Measurements from ENCODE around the gene SPI1.

SPI1 gene

DNA sequence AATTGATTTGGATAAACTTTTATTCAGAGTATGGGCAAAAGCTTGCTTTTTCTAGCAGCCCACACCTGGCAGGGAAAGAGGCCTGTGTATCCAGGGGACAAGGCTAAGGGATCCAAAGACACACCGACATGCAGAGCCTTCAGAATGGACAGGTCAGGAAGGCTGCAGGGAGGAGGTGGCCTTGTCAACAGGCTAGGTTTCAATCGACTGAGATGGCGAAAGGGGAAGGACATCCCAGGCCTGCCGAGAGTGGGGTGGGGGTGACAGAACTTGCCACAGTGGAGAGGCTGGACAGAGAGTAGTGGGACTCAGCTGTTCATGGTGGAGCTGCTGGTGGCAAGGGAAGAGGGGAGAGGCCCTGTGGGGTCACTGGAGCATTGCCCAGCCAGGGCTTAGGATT, 24.8 kb upstream of the SPI1 start:
- H3K27ac ChIP-seq (ENCODE audit: extremely low read depth, low read depth, low read length), result no peak overlapping the region
- H3K36me3 ChIP-seq (ENCODE audit: control insufficient read depth in 2 of 2, insufficient read depth in 1 of 2, low read length in 2 of 2), result no peaks in the 10 kb centered on the region
- H3K9me3 ChIP-seq (ENCODE audit: control insufficient read depth, insufficient read depth, low read depth, low read length), result no peaks in the 10 kb centered on the region
- H3K4me3 ChIP-seq (ENCODE audit: low read depth, low read length), result no peak overlapping the region
- TF ChIP-seq REPIN1 (tag by site-specific recombination; IDR thresholded peaks at IDR 0.05; ENCODE audit: low read depth), result no peak
- TF ChIP-seq GLIS1 (tag by site-specific recombination; IDR thresholded peaks at IDR 0.05), result peak; percentile 18; the same call in 1 of the 2 replicates
- ChIA-PET POLR2A (no interaction called here), CTCF (interaction anchor here (1.3 to 2.4 kb wide), 2 partner anchors 29 to 30 kb away, joined by 6 to 23 read pairs; no protein-coding TSS in a partner anchor)
- no peaks in the 10 kb centered on the region; the same call in 1 of the 2 replicates for H3K4me1 ChIP-seq (ENCODE audit: control insufficient read depth, insufficient read depth, low read length)

DNA sequence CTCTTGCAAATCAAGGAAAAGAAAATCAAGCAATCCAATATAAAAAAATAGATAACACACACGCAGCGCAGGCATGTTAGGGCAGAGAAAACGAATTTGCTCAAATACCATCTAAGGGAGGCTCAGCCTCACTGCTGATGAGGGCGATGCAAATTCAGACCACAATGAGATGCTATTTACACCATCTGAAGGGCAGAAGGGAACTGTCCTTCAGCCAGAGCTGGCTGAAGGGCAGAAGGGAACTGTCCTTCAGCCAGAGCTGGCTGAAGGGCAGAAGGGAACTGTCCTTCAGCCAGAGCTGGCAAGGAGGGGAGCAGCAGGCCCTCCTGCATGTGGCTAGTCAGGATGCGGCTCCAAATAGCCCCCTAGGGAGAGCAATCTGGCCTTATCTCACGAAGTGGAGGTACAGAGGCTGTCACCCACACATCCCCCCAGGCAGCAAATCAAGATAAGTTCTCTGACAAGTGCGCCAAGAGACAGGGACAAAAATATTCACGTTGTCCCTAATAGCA, 22.5 kb upstream of the SPI1 start:
- POLR2A ChIA-PET, result interaction anchor here (1.0 kb wide), 1 partner anchor 25 kb away, joined by 3 read pairs; the partner anchor contains the start of gene PSMC3
- H3K4me1 ChIP-seq (ENCODE audit: control insufficient read depth, insufficient read depth, low read length), result no peaks in the 10 kb centered on the region; the same call in 1 of the 2 replicates
- H3K27ac ChIP-seq (ENCODE audit: extremely low read depth, low read depth, low read length), result peak overlapping the region; percentile 49; the same call in 1 of the 2 replicates
- no peaks in the 10 kb centered on the region for H3K36me3 ChIP-seq (ENCODE audit: control insufficient read depth in 2 of 2, insufficient read depth in 1 of 2, low read length in 2 of 2)
- H3K9me3 ChIP-seq (ENCODE audit: control insufficient read depth, insufficient read depth, low read depth, low read length), result no peaks in the 10 kb centered on the region
- no peak overlapping the region for H3K4me3 ChIP-seq (ENCODE audit: low read depth, low read length)
- CTCF ChIA-PET, result interaction anchor here (0.6 to 4.9 kb wide), 2 partner anchors 28 to 142 kb away, joined by 4 to 32 read pairs; no protein-coding TSS in a partner anchor
- no peak for TF ChIP-seq ZNF302 (tag by site-specific recombination; IDR thresholded peaks at IDR 0.05; ENCODE audit: low read depth)
- TF ChIP-seq REST (tag by site-specific recombination; IDR thresholded peaks at IDR 0.05), result peak; percentile 78
- no peak for TF ChIP-seq ZNF426 (tag by site-specific recombination; IDR thresholded peaks at IDR 0.05)
- 0 out of 2 replicates have a peak, but pooled peaks have one; percentile 4 for TF ChIP-seq ZNF501 (tag by site-specific recombination; IDR thresholded peaks at IDR 0.05)
- TF ChIP-seq SP7 (tag by site-specific recombination; IDR thresholded peaks at IDR 0.05), result no peak
- TF ChIP-seq ZIC2 (tag by site-specific recombination; IDR thresholded peaks at IDR 0.05), result peak; percentile 38; the same call in 1 of the 2 replicates
- peak; percentile 32; the same call in 1 of the 2 replicates for TF ChIP-seq FEZF1 (tag by site-specific recombination; IDR thresholded peaks at IDR 0.05)
- TF ChIP-seq ZFHX2 (tag by site-specific recombination; conservative IDR thresholded peaks at IDR 0.05), result peak; percentile 64
- TF ChIP-seq ZBTB6 (tag by site-specific recombination; IDR thresholded peaks at IDR 0.05), result peak; percentile 83; the same call in 1 of the 2 replicates
- TF ChIP-seq ZBTB21 (tag by site-specific recombination; IDR thresholded peaks at IDR 0.05), result no peak
- TF ChIP-seq ZNF335 (tag by site-specific recombination; conservative IDR thresholded peaks at IDR 0.05), result peak; percentile 5
- TF ChIP-seq ZNF664 (tag by site-specific recombination; IDR thresholded peaks at IDR 0.05), result peak; percentile 98
- peak; percentile 87 for TF ChIP-seq GLIS1 (tag by site-specific recombination; IDR thresholded peaks at IDR 0.05)
- TF ChIP-seq ZNF239 (tag by site-specific recombination; IDR thresholded peaks at IDR 0.05), result no peak
- 0 out of 2 replicates have a peak, but pooled peaks have one; percentile 26 for TF ChIP-seq ZBTB17 (tag by site-specific recombination; IDR thresholded peaks at IDR 0.05)

Data from HEK293 (cell line).